ENCODE results near the gene ABCG5. TPM values are rescaled to one million over a fixed set of nuclear protein-coding genes. Genes with fewer than 3 reads are reported as not detected.
A peak's percentile ranks its signal among the peaks of the same experiment; 100 is the strongest.

Gene ABCG5
- total RNA-seq, 1 experiment from 2014 or later = not detected

DNA sequence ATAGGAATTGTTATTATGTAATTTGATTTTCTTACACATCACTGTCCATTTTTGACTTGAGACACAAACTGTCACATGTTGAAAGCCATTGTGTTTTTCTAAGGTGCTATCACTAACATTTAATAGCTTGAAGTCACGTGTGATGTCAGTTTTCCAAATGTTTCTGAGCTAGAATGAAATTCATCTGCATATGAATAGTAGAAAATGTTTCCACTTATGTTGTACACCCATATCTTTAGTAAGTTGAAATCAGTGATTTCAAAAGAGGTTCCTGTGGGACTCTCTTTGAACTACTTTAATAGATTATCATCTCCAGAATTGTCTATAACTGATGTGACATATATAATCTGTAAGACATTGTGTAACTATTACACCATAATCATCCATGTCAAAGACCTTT lies 27.8 kb downstream of the ABCG5 start:
- TF ChIP-seq CTCF (IDR thresholded peaks at IDR 0.05; ENCODE audit: unreplicated experiment) = no peak
- no TSS peak for BruUV-seq (replicated peaks)
- no peak for DNase-seq (ENCODE audit: unreplicated experiment)
- Mint-ChIP-seq H3K4me3 (ENCODE audit: unreplicated experiment) (no peak overlapping the region), H3K4me1 (ENCODE audit: insufficient read depth, unreplicated experiment) (no peaks in the 10 kb centered on the region), H3K27ac (ENCODE audit: low read depth, unreplicated experiment) (no peak overlapping the region), H3K9me3 (ENCODE audit: unreplicated experiment) (no peaks in the 10 kb centered on the region), H3K27me3 (ENCODE audit: insufficient read depth, unreplicated experiment) (no peaks in the 10 kb centered on the region), H3K36me3 (ENCODE audit: insufficient read depth, unreplicated experiment) (peaks cover 23% of the 10 kb centered on the region)
- CTCF ChIA-PET = no interaction called here
- intact Hi-C loops (cut with micrococcal nuclease) = no loop called here
- POLR2A ChIA-PET = no interaction called here

GRCh38 chr2:43810452-43810851 lies 28.2 kb downstream of the ABCG5 start:
- no peaks in the 10 kb centered on the region for H3K27me3 Mint-ChIP-seq (ENCODE audit: insufficient read depth, unreplicated experiment)
- no peak overlapping the region for H3K4me3 Mint-ChIP-seq (ENCODE audit: unreplicated experiment)
- CTCF ChIA-PET = no interaction called here
- peaks cover 28% of the 10 kb centered on the region for H3K36me3 Mint-ChIP-seq (ENCODE audit: insufficient read depth, unreplicated experiment)
- no peaks in the 10 kb centered on the region for H3K4me1 Mint-ChIP-seq (ENCODE audit: insufficient read depth, unreplicated experiment)
- intact Hi-C loops (cut with micrococcal nuclease) = no loop called here
- no peak for DNase-seq (ENCODE audit: unreplicated experiment)
- POLR2A ChIA-PET = interaction anchor here (0.8 kb wide), 1 partner anchor 27 kb away, joined by 4 read pairs; no protein-coding TSS in a partner anchor
- no peaks in the 10 kb centered on the region for H3K9me3 Mint-ChIP-seq (ENCODE audit: unreplicated experiment)
- TF ChIP-seq CTCF (IDR thresholded peaks at IDR 0.05; ENCODE audit: unreplicated experiment) = no peak
- no peak overlapping the region for H3K27ac Mint-ChIP-seq (ENCODE audit: low read depth, unreplicated experiment)
- no TSS peak for BruUV-seq (replicated peaks)

DNA sequence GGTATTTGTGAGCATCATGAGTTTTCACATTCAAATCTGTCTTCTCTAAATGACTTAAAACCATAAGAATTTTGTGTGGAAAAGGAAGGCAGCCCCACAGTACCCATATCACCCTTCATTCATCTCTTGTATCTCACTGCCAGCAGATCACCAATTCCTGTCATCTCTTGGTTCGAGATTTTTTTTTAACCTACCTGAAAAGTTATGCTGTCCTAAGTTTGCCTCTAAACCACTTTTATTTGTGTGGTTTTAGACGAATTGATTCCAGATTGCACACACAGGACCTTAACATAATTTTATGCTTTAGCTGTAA lies 32.0 kb downstream of the ABCG5 start:
- ChIA-PET POLR2A (no interaction called here), CTCF (no interaction called here)
- Mint-ChIP-seq H3K4me1 (ENCODE audit: insufficient read depth, unreplicated experiment) (no peaks in the 10 kb centered on the region), H3K27me3 (ENCODE audit: insufficient read depth, unreplicated experiment) (no peaks in the 10 kb centered on the region), H3K4me3 (ENCODE audit: unreplicated experiment) (no peak overlapping the region), H3K9me3 (ENCODE audit: unreplicated experiment) (no peaks in the 10 kb centered on the region), H3K27ac (ENCODE audit: low read depth, unreplicated experiment) (no peak overlapping the region), H3K36me3 (ENCODE audit: insufficient read depth, unreplicated experiment) (peaks cover 33% of the 10 kb centered on the region)
- TF ChIP-seq CTCF (IDR thresholded peaks at IDR 0.05; ENCODE audit: unreplicated experiment) = no peak
- DNase-seq (ENCODE audit: unreplicated experiment) = no peak
- intact Hi-C loops (cut with micrococcal nuclease) = no loop called here
- no TSS peak for BruUV-seq (replicated peaks)

- intact Hi-C loops (cut with micrococcal nuclease) = no loop called here
- peaks cover 33% of the 10 kb centered on the region for H3K36me3 Mint-ChIP-seq (ENCODE audit: insufficient read depth, unreplicated experiment)
- no peak overlapping the region for H3K4me3 Mint-ChIP-seq (ENCODE audit: unreplicated experiment)
- H3K9me3 Mint-ChIP-seq (ENCODE audit: unreplicated experiment) = no peaks in the 10 kb centered on the region
- POLR2A ChIA-PET = no interaction called here
- peak; percentile 11 for DNase-seq (ENCODE audit: unreplicated experiment)
- CTCF ChIA-PET = no interaction called here
- no TSS peak for BruUV-seq (replicated peaks)
- no peaks in the 10 kb centered on the region for H3K27me3 Mint-ChIP-seq (ENCODE audit: insufficient read depth, unreplicated experiment)
- H3K4me1 Mint-ChIP-seq (ENCODE audit: insufficient read depth, unreplicated experiment) = no peaks in the 10 kb centered on the region
- no peak for TF ChIP-seq CTCF (IDR thresholded peaks at IDR 0.05; ENCODE audit: unreplicated experiment)
- H3K27ac Mint-ChIP-seq (ENCODE audit: low read depth, unreplicated experiment) = no peak overlapping the region
Observed at GRCh38 chr2:43803113-43803512, 35.5 kb downstream of the ABCG5 start.

Measured in MCF 10A (cell line).